ENCODE results near the gene CSRP1. TPM values are rescaled to one million over a fixed set of nuclear protein-coding genes. Genes with fewer than 3 reads are reported as not detected.

Gene CSRP1
- total and polyA plus RNA-seq, 2 of the 13 experiments (the other 11 are each of a cell fraction or from before 2014, with no cell fraction given) = 17.7 to 68.9 TPM

DNA sequence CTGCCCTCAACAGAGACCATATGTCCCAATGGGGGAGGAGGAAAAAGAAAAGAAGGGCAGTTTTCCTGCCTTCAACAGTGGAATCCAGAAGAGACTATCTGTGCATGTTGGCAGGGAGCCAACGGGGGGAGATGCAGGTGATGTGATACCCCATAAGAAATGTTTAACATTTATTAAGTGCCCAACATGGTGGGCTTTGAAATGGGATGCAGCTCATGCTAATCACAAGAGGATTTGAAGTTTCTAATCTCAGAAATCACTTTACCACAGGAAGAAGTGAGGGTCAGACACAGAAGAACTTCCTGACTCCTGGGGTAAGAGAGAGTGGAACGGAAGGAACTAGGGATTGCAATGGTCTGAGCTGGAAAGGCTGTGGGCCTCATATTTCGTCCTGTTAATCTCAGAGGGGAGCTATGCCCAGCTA lies 16.2 kb downstream of the CSRP1 start:
- no peaks in the 10 kb centered on the region for H3K79me2 ChIP-seq (ENCODE audit: insufficient read depth, low read length)
- FAIRE-seq (no peak), ATAC-seq (no peak), DNase-seq (ENCODE audit: low spot score) (no peak)
- H3K9ac ChIP-seq (ENCODE audit: insufficient read depth, low read depth, low read length) = no peak overlapping the region
- TF ChIP-seq CCAR2 (optimal IDR thresholded peaks at IDR 0.05; ENCODE audit: low read depth, low read length) = no peak
- TF ChIP-seq, protein P1, sequence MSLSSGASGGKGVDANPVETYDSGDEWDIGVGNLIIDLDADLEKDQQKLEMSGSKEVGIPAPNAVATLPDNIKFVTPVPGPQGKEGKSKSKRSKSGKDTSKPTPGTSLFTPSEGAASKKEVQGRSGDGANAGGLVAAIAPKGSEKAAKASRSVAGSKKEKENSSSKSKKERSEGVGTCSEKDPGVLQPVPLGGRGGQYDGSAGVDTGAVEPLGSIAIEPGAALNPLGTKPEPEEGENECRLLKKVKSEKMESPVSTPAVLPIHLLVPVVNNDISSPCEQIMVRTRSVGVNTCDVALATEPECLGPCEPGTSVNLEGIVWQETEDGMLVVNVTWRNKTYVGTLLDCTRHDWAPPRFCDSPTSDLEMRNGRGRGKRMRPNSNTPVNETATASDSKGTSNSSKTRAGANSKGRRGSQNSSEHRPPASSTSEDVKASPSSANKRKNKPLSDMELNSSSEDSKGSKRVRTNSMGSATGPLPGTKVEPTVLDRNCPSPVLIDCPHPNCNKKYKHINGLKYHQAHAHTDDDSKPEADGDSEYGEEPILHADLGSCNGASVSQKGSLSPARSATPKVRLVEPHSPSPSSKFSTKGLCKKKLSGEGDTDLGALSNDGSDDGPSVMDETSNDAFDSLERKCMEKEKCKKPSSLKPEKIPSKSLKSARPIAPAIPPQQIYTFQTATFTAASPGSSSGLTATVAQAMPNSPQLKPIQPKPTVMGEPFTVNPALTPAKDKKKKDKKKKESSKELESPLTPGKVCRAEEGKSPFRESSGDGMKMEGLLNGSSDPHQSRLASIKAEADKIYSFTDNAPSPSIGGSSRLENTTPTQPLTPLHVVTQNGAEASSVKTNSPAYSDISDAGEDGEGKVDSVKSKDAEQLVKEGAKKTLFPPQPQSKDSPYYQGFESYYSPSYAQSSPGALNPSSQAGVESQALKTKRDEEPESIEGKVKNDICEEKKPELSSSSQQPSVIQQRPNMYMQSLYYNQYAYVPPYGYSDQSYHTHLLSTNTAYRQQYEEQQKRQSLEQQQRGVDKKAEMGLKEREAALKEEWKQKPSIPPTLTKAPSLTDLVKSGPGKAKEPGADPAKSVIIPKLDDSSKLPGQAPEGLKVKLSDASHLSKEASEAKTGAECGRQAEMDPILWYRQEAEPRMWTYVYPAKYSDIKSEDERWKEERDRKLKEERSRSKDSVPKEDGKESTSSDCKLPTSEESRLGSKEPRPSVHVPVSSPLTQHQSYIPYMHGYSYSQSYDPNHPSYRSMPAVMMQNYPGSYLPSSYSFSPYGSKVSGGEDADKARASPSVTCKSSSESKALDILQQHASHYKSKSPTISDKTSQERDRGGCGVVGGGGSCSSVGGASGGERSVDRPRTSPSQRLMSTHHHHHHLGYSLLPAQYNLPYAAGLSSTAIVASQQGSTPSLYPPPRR (CRISPR knock-in tag; IDR thresholded peaks at IDR 0.05; ENCODE audit: borderline replicate concordance) = no peak
- no peak for TF ChIP-seq ZSCAN30 (CRISPR knock-in tag; IDR thresholded peaks at IDR 0.05)
- no peak for TF ChIP-seq NR1H2 (CRISPR knock-in tag; IDR thresholded peaks at IDR 0.05; ENCODE audit: borderline replicate concordance, low read depth)
- TF ChIP-seq, protein P2, sequence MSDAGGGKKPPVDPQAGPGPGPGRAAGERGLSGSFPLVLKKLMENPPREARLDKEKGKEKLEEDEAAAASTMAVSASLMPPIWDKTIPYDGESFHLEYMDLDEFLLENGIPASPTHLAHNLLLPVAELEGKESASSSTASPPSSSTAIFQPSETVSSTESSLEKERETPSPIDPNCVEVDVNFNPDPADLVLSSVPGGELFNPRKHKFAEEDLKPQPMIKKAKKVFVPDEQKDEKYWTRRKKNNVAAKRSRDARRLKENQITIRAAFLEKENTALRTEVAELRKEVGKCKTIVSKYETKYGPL (CRISPR knock-in tag; IDR thresholded peaks at IDR 0.05) = no peak
- no peak for TF ChIP-seq SMARCC2 (IDR thresholded peaks at IDR 0.05)
- no peak for TF ChIP-seq ZMYM4 (CRISPR knock-in tag; IDR thresholded peaks at IDR 0.05)
- no peak for TF ChIP-seq ZMAT3 (CRISPR knock-in tag; conservative IDR thresholded peaks at IDR 0.05)
- no peak for TF ChIP-seq GATAD1 (CRISPR knock-in tag; IDR thresholded peaks at IDR 0.05)
- TF ChIP-seq HNF4A (CRISPR knock-in tag; IDR thresholded peaks at IDR 0.05) = no peak
- no peak for TF ChIP-seq NFRKB (IDR thresholded peaks at IDR 0.05)
- TF ChIP-seq HES4 (CRISPR knock-in tag; IDR thresholded peaks at IDR 0.05; ENCODE audit: borderline replicate concordance) = no peak
- TF ChIP-seq SMAD9 (CRISPR knock-in tag; IDR thresholded peaks at IDR 0.05) = no peak
- TF ChIP-seq, protein P3, sequence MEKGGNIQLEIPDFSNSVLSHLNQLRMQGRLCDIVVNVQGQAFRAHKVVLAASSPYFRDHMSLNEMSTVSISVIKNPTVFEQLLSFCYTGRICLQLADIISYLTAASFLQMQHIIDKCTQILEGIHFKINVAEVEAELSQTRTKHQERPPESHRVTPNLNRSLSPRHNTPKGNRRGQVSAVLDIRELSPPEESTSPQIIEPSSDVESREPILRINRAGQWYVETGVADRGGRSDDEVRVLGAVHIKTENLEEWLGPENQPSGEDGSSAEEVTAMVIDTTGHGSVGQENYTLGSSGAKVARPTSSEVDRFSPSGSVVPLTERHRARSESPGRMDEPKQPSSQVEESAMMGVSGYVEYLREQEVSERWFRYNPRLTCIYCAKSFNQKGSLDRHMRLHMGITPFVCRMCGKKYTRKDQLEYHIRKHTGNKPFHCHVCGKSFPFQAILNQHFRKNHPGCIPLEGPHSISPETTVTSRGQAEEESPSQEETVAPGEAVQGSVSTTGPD (CRISPR knock-in tag; IDR thresholded peaks at IDR 0.05) = no peak
- no peak for TF ChIP-seq NKX3-1 (CRISPR knock-in tag; IDR thresholded peaks at IDR 0.05)
- no peak for TF ChIP-seq ZNF878 (CRISPR knock-in tag; IDR thresholded peaks at IDR 0.05)
- no peak for TF ChIP-seq MYC (CRISPR knock-in tag; IDR thresholded peaks at IDR 0.05; ENCODE audit: borderline replicate concordance)
- TF ChIP-seq RAD21 (CRISPR knock-in tag; IDR thresholded peaks at IDR 0.05) = no peak
- TF ChIP-seq ZNF143 (CRISPR knock-in tag; IDR thresholded peaks at IDR 0.05) = no peak
- no peak for TF ChIP-seq ZNF746 (CRISPR knock-in tag; IDR thresholded peaks at IDR 0.05)
- no peak overlapping the region for H3K4me2 ChIP-seq (ENCODE audit: low read depth, low read length)
- H3K36me3 ChIP-seq (replicated peaks in 1 of 2; ENCODE audit: control insufficient read depth in 1 of 2, insufficient read depth in 2 of 2, low read length in 2 of 2) = peaks cover 6 to 15% of the 10 kb centered on the region in 2 experiments; a peak in 2 of 5 replicates
- H3K27ac ChIP-seq (ENCODE audit: extremely low read length, insufficient read depth, low read length) = no peak overlapping the region
- BruUV-seq (replicated peaks) = no TSS peak
- POLR2A ChIA-PET = interaction anchor here (1.5 kb wide), 1 partner anchor 13 kb away, joined by 3 read pairs; no protein-coding TSS in a partner anchor
- in situ Hi-C loops (cut with HindIII; ENCODE audit: extremely low pct_ligation_motif_present, low pct_unique_long_range_greater_than_20kb) = no loop called here
- CTCF ChIA-PET (ENCODE audit: low intra/inter-chr PET ratio, low total read pairs) = no interaction called here
- H3K9me3 ChIP-seq (ENCODE audit: low read length) = no peaks in the 10 kb centered on the region
- peaks cover 24% of the 10 kb centered on the region for H3K4me1 ChIP-seq (ENCODE audit: insufficient read depth, low read length)
- H3K27me3 ChIP-seq (ENCODE audit: control insufficient read depth in 1 of 2, insufficient read depth in 2 of 2, low read length in 2 of 2) = no peaks in the 10 kb centered on the region
- H2AFZ ChIP-seq (ENCODE audit: low read length) = no peak overlapping the region
- H3K4me3 ChIP-seq (replicated peaks in 1 of 3; ENCODE audit: insufficient read depth in 1 of 3, low read depth in 2 of 3, low read length in 3 of 3) = no peak overlapping the region
- 84% methylated on average over 3 of the region's 3 CpGs for WGBS (ENCODE audit: low lambda C conversion rate)
- no peaks in the 10 kb centered on the region for H4K20me1 ChIP-seq (ENCODE audit: insufficient read depth, low read length)
- intact Hi-C loops (cut with micrococcal nuclease; ENCODE audit: unreplicated experiment) = no loop called here
